T-helper 2 cell treated with Interferon-gamma antibody and Interleukin-4, amounts not matched to agents 5 μg/mL and 100 μg/mL, for 36 hours (primary cell): ENCODE results near the gene TNS2.
"Not testable (repeated sequence)": the region's sequence is repeated elsewhere in the genome, so short reads cannot be mapped to it uniquely, and the experiment has no call there.

Experiments
- DNase-seq: peaks from one replicate; pipeline ENCODE4 v3.0.0; 2021; ENCODE audit warnings: low spot score
- H3K27ac Mint-ChIP-seq: one replicate; pipeline ENCODE4 v1.8.0; 2021; ENCODE audit warnings: mild to moderate bottlenecking, mixed read lengths
- H3K27me3 Mint-ChIP-seq: one replicate; pipeline ENCODE4 v1.8.0; 2021; ENCODE audit warnings: low read depth, mixed read lengths
- H3K36me3 Mint-ChIP-seq: one replicate; pipeline ENCODE4 v1.8.0; 2021; ENCODE audit warnings: low read depth, mixed read lengths
- H3K4me1 Mint-ChIP-seq: one replicate; pipeline ENCODE4 v1.8.0; 2021; ENCODE audit warnings: low read depth, mixed read lengths
- H3K4me3 Mint-ChIP-seq: one replicate; pipeline ENCODE4 v1.8.0; 2022; ENCODE audit warnings: mild to moderate bottlenecking, moderate library complexity, mixed read lengths
- H3K9me3 Mint-ChIP-seq: one replicate; pipeline ENCODE4 v1.8.0; 2021; ENCODE audit warnings: mixed read lengths

Gene TNS2

DNA sequence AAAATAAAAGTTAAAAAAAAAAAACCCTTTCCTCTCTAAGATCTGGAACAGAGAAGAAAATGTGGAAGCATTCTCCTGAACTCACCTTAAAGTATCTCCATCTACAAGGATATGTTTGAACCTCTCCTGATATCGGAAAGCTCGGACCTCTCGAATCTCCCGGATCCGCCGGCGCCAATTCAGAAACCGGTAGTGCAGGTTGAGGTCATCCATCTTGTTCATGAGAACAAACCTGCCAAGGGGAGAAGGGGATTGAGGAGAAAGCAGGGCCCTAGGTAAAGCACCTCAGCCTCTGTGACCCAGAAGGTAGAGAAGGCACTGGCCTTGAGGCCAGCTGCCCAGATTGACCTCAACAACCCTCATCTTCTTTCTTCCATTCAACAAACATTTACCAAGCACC is 27.2 kb downstream of the TNS2 start:
- H3K27ac Mint-ChIP-seq: no peak overlapping the region
- H3K9me3 Mint-ChIP-seq: no peaks in the 10 kb centered on the region
- DNase-seq: no peak
- peaks cover 35% of the 10 kb centered on the region for H3K36me3 Mint-ChIP-seq
- no peaks in the 10 kb centered on the region for H3K27me3 Mint-ChIP-seq
- peak overlapping the region; percentile 87 for H3K4me3 Mint-ChIP-seq
- peaks cover 22% of the 10 kb centered on the region for H3K4me1 Mint-ChIP-seq

DNA sequence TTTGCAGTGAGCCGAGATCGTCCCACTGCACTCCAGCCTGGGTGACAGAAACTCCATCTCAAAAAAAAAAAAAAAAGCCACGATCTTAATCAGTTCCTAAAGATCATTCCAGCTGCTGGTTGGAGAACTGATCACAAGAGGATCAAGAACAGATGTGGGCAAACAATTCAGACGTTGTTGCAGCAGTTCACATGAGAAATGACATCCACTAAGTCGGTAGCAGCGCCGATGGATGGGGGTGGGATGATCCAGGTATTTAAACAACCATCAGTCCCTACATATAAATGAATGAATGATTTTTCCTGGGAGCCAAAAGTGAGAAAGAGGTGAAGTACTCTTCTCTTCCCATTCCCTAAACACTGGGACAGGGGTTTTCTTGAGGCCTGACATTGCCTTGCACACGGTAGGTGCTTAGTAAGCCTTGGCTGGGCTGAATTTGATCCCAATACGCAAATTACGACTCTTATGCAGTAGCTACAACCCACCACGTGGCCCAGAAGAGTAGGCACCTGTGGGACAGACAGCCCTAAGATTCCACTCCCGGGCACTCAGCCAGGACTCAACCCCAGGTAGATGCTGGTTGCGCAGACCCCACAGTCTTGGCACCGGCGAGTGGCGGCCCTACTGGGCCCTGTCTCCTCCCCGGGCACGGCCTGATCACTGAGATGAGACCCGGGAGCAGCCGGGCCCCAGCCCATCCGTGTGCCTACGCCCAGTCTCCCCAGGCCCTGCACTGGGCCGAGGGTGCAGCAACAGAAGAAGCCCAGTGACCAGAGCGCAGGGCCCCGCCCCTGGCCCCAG is 28.8 kb downstream of the TNS2 start:
- no peak for DNase-seq
- Mint-ChIP-seq H3K36me3 (peaks cover 27% of the 10 kb centered on the region), H3K4me3 (peak overlapping the region; percentile 87), H3K4me1 (peaks cover 26% of the 10 kb centered on the region), H3K27me3 (no peaks in the 10 kb centered on the region), H3K27ac (peak overlapping the region; percentile 93), H3K9me3 (no peaks in the 10 kb centered on the region)

DNA sequence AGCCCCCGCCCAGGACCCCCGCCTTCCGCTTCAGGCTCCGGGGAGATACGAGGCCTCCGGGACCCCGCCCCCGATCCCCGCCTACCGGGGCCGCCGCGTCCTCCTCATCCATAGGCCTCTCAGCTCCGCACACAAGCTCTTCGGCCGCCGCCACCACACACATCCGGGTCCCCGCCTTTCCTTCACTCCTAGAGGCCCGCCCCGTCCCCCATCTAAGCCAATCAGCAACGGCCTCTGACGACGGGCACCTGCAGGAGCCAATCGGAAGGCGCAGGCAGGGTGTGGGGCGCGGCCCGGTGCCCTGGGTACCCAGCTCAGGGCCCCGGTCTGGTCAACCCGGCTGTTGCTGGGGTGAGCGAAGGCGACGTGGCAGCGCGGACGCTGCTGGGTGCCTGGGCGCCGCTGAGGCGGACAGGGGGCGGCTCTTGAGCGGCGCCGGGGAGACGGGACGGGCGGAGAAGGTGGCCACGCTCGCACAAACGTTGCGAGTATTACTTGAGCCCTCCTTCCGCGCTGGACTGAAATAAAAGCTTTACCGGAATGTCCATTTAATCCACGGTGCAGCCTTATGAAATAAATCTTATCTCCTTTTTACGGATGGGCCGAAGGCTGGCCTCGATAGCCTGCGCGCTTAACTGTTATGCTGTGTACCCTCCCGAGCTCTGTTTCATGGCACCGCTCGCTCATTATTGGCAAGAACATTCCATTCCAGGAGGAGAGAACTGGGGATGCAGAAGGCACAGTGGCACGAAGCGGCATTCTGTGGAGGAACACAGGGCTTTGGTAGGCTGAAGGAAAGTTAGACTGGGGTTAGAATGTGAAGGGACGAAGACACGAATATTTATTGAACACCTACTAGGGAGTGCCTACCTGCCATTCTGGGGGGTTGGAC is 29.6 kb downstream of the TNS2 start, which contains the start of gene SPRYD3:
Gene SPRYD3 (minus strand): TSS at position 165 of the 892 bp plus-strand sequence. CDS start 57 bp downstream, at position 108.
- peak within 1 kb of the TSS; percentile 93 for H3K27ac Mint-ChIP-seq
- H3K4me1 Mint-ChIP-seq: peaks cover 24% of the 10 kb centered on the region
- peak within 1 kb of the TSS; percentile 87 for H3K4me3 Mint-ChIP-seq
- no peaks in the 10 kb centered on the region for H3K27me3 Mint-ChIP-seq
- peak; percentile 98 for DNase-seq
- H3K36me3 Mint-ChIP-seq: peaks cover 22% of the 10 kb centered on the region
- no peaks in the 10 kb centered on the region for H3K9me3 Mint-ChIP-seq

DNA sequence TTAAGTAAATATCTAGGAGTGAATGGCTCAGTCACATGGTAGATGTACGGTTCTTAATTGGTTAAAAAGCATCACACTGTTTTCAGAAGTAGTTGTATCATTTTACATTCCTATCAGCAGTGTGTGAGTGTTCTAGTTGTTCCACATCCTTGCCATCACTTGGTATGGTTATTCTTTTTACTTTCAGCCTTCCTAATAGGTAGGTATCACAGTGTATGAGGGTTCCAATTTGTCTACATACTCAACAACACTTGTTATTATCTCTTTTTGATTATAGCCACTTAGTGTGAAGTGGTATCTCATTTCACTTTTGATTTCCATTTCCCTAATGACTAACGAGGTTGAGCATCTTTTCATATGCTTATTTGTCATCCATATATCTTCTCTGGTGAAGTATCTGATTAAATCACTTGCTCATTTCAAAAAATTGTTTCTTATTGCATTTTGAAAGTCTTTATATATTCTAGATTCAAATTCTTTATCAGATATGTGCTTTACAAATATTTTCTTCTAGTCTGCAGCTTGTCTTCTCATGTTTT is 32.8 kb downstream of the TNS2 start:
- H3K27me3 Mint-ChIP-seq: peaks cover 16% of the 10 kb centered on the region
- H3K4me1 Mint-ChIP-seq: peaks cover 17% of the 10 kb centered on the region
- no peak overlapping the region for H3K27ac Mint-ChIP-seq
- no peak for DNase-seq
- no peaks in the 10 kb centered on the region for H3K9me3 Mint-ChIP-seq
- no peaks in the 10 kb centered on the region for H3K36me3 Mint-ChIP-seq
- H3K4me3 Mint-ChIP-seq: no peak overlapping the region

DNA sequence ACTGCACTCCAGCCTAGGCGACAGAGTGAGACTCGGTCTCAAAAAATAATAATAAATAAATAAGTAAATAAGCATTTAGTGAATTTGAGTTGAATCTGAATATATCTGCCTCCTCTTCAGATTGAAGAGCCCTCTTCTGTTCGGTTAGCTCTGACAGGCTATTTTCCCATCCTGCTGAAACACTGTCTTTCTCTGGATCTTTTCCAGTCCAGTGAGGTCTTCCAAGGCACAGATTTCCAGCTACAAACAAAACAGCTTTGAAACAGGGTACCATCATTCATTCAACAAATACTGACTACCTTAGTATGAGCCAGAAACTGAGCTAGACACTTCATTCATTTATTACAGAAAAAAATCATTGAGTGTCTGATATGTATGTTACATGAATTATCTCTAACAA is 36.5 kb downstream of the TNS2 start:
- H3K9me3 Mint-ChIP-seq: no peaks in the 10 kb centered on the region
- no peak overlapping the region for H3K27ac Mint-ChIP-seq
- no peaks in the 10 kb centered on the region for H3K36me3 Mint-ChIP-seq
- no peak overlapping the region for H3K4me3 Mint-ChIP-seq
- DNase-seq: no peak
- peaks cover 4% of the 10 kb centered on the region for H3K4me1 Mint-ChIP-seq
- H3K27me3 Mint-ChIP-seq: peaks cover 22% of the 10 kb centered on the region

DNA sequence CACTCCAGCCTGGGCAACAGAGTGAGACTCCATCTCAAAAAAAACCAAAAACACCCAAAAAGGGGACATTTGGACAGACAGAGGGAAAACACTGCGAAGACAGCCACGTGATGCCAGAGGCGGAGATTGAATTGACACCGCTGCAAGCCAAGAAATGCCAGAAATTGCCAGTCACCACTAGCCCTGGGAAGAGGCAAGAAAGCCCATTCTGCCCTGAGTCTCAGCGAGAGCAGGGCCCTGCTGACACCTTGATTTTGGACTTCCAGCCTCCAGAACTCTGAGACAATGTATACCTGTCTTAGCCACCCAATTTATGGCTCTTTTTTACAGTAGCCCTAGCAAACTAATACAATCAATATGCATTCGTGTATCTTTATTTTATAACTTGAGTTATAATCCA is 40.2 kb downstream of the TNS2 start:
- no peaks in the 10 kb centered on the region for H3K36me3 Mint-ChIP-seq
- DNase-seq: no peak
- peaks cover 3% of the 10 kb centered on the region for H3K4me1 Mint-ChIP-seq
- no peaks in the 10 kb centered on the region for H3K9me3 Mint-ChIP-seq
- H3K27ac Mint-ChIP-seq: no peak overlapping the region
- peaks cover 27% of the 10 kb centered on the region for H3K27me3 Mint-ChIP-seq
- H3K4me3 Mint-ChIP-seq: no peak overlapping the region

DNA sequence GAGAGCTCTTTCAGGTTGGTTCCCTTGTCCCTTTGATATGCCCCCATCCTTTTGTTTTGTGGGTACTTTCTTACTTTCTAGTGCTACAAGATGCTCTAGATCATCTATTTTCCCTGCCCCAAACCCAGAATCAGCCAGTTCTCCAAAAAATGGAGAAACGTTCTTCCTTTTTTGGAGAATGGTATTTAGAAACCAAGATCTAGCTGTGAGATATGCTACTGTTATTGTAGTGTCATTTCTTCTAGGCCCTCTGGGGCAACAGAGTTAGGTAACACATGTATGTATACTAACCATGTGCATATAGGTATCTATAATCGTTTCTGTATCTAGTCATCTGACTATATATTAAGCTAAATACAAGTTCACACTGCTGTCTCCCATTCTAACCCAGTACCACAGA is 40.7 kb downstream of the TNS2 start:
- Mint-ChIP-seq H3K9me3 (no peaks in the 10 kb centered on the region), H3K27ac (no peak overlapping the region), H3K36me3 (no peaks in the 10 kb centered on the region), H3K27me3 (peaks cover 26% of the 10 kb centered on the region), H3K4me1 (peaks cover 3% of the 10 kb centered on the region), H3K4me3 (no peak overlapping the region)
- no peak for DNase-seq

DNA sequence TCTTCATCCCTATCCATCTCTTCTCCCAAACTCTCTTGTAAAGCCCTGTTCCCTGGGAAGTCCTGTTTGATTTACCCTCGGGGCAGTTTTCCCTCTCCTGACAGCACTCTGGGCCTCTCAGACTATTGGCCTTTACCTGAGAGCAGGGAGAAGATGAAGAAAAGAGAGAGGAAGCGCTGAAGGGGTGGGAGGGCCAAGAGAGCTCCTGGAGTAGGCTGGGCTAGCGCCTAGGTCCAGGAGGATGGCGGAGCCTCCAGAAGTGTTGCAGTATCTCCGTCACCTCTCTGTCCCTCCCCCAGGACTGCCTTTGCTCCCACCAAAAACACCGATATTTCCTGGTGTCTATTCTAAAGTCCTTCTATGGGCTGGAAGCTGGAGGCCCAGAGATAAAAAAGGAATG is 41.9 kb downstream of the TNS2 start:
- H3K36me3 Mint-ChIP-seq: no peaks in the 10 kb centered on the region

DNA sequence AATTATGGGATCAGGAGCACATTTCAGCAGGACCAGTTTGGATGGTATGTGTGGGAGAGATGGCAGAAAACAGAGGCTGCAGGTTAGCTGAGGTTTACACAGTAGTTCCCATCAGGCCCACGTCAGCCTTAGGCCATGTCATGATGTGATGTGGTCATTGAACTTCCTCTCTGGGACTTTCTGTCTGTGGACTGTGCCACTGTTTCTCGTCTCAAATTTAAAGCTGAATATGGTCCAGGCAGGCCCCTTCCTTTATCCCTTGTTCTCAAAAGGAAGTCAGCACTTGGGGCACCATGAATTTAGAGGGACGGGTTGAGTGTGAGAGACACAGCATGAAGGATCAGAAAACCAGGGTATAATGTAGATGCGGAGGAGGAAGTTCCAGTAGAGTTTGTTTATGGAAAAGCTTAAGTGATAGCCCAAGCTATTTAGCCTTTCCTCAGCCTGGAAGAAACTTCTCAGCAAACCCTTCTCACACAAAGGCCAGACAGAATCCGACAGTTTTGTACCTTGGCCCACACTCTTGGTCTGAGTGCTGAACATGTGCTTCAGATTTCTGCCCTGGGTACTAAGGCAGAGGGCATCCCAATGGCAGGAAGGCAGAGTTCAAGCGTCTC is 44.0 kb downstream of the TNS2 start:
- no peak for DNase-seq
- peaks cover 24% of the 10 kb centered on the region for H3K27me3 Mint-ChIP-seq
- H3K36me3 Mint-ChIP-seq: no peaks in the 10 kb centered on the region
- H3K4me1 Mint-ChIP-seq: peaks cover 16% of the 10 kb centered on the region
- H3K4me3 Mint-ChIP-seq: no peak overlapping the region
- H3K27ac Mint-ChIP-seq: no peak overlapping the region
- H3K9me3 Mint-ChIP-seq: no peaks in the 10 kb centered on the region

More for the DNA sequence above, 41.9 kb downstream of the TNS2 start:
- H3K27ac Mint-ChIP-seq: no peak overlapping the region
- H3K9me3 Mint-ChIP-seq: no peaks in the 10 kb centered on the region
- no peak for DNase-seq
- peaks cover 28% of the 10 kb centered on the region for H3K27me3 Mint-ChIP-seq
- H3K4me1 Mint-ChIP-seq: peaks cover 3% of the 10 kb centered on the region
- no peak overlapping the region for H3K4me3 Mint-ChIP-seq

DNA sequence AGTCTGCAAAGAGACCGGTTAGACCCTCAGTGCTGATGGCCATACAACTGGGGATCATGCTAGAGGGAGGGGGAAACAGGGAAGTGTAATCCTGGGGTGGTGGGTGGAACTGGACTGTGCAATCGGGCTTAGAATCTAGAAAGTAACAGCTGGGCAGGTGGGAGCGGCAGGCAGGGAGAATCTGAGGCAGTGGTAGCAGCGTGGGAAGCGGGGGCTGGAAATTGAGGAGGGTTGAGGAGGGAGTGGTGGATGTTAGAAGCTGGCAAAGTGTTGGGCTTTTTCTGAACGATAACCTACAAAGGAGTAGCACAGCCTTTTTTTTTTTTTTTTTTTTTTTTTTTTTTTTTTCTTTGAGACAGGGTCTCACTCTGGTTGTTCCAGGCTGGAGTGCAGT is 44.5 kb downstream of the TNS2 start:
- Mint-ChIP-seq H3K27ac (no peak overlapping the region), H3K9me3 (no peaks in the 10 kb centered on the region), H3K4me1 (peaks cover 21% of the 10 kb centered on the region), H3K27me3 (peaks cover 24% of the 10 kb centered on the region), H3K36me3 (no peaks in the 10 kb centered on the region), H3K4me3 (no peak overlapping the region)
- DNase-seq: no peak

DNA sequence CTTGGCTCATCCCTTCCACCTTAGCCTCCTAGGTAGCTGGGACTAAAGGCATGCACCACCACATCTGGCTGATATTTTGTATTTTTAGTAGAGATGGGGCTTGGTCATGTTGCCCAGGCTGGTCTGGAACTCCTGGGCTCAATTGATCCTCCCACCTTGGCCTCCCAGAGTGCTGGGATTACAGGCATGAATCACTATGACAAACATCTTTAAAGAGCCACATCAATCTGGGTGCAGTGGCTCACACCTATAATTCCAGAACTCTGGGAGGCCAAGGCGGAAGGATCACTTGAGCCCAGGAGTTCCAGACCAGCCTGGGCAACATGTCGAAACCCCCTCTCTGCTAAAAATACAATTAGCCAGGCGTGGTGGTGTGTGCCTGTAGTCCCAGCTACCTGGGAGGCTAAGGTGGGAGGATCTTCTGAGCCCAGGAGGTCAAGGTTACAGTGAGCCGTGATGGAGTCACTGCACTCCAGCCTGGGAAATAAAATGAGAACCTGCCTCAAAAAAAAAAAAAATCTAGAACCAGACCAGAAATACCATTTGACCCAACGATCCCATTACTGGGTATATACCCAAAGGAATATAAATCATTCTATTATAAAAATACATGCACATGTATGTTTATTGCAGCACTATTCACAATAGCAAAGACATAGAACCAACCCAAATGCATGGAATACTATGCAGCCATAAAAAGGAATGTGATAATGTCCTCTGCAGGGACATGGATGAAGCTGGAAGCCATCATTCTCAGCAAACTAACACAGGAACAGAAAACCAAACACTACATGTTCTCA is 45.1 kb downstream of the TNS2 start:
- not testable (repeated sequence) for H3K4me3 Mint-ChIP-seq, H3K9me3 Mint-ChIP-seq, H3K36me3 Mint-ChIP-seq, H3K27ac Mint-ChIP-seq, DNase-seq
- H3K27me3 Mint-ChIP-seq: peaks cover 24% of the 10 kb centered on the region
- H3K4me1 Mint-ChIP-seq: peaks cover 22% of the 10 kb centered on the region

DNA sequence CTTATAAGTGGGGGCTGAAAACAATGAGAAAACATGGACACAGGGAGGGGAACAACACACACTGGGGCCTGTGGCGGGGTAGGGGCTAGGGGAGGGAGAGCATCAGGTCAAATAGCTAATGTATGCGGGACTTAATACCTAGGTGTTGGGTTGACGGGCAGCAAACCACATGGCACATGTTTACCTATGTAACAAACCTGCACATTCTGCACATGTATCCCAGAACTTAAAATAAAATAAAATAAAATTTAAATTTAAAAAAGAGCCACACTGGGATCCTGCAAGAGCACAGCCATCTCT is 45.7 kb downstream of the TNS2 start:
- H3K9me3 Mint-ChIP-seq, H3K36me3 Mint-ChIP-seq, DNase-seq, H3K4me3 Mint-ChIP-seq, H3K27ac Mint-ChIP-seq: not testable (repeated sequence)
- peaks cover 22% of the 10 kb centered on the region for H3K27me3 Mint-ChIP-seq
- H3K4me1 Mint-ChIP-seq: peaks cover 24% of the 10 kb centered on the region

DNA sequence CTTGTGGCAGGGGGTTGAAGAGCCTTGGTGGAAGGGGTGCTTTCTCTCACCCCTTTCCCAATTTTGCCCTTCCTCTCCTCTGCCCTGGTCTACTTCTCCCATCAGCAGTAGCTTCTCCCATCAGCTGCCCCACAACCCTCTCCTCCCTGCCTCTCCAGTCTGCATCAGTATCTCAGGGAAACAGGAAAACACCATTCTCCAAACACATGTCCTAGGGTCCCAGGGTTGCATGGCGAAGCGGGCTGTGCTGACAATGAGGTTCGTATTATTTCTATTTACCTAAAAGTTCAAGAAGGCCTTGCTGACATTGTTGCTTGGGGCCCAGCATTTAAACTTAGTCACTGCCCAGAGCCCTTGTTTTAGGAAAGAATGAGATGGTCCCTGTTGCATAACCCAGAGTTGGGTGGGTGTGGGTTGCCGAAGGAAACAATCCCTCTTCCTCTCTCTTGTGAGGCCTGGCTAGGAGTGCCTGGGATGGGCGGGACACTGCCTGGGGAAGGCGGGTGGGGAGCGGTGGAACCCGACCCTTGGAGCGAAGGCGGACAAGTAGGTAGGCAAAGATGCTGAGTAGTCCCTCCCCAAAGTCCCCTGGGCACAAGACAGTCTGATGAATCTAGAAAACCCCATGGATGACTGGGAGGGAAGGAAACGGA is 46.4 kb downstream of the TNS2 start:
- Mint-ChIP-seq H3K27ac (no peak overlapping the region), H3K36me3 (no peaks in the 10 kb centered on the region), H3K27me3 (peaks cover 22% of the 10 kb centered on the region), H3K9me3 (no peaks in the 10 kb centered on the region), H3K4me3 (no peak overlapping the region), H3K4me1 (peaks cover 25% of the 10 kb centered on the region)
- DNase-seq: no peak
